CD8-positive, alpha-beta memory T cell (primary cell): ENCODE results near the gene ADORA2A. TPM values are rescaled to one million over a fixed set of nuclear protein-coding genes. Genes with fewer than 3 reads are reported as not detected.
A peak's percentile ranks its signal among the peaks of the same experiment; 100 is the strongest.

Source experiments
- CTCF ChIA-PET: fragments of 350-600 bp; sonication (Branson Sonifier 250); formaldehyde crosslinking; loops from one replicate; lab custom pipeline; 2021; ENCODE audit warnings: antibody characterized with exemption; lab: Charles Lee
- POLR2A ChIA-PET: fragments of 350-600 bp; sonication (Branson Sonifier 250); formaldehyde crosslinking; loops from one replicate; lab custom pipeline; 2021; ENCODE audit warnings: antibody characterized with exemption; lab: Charles Lee
- DNase-seq, 5 donors: peaks; one replicate each; pipeline versions ENCODE4 v3.0.0 to v3.0.0-alpha.2; 2020 to 2022; ENCODE audit warnings: mixed read lengths in 1 of 5
- H3K27ac ChIP-seq: one replicate; pipeline ENCODE4 v1.7.0; 2013; ENCODE audit warnings: low read depth, mild to moderate bottlenecking, low read length, moderate library complexity
- H3K27me3 ChIP-seq: 2 replicates; pipeline ENCODE4 v1.7.0; 2013; ENCODE audit warnings: low read length, mild to moderate bottlenecking; ENCODE audit not compliant: insufficient read depth, poor library complexity, severe bottlenecking
- H3K36me3 ChIP-seq: 2 replicates; pipeline ENCODE4 v1.7.0; 2013; ENCODE audit warnings: mild to moderate bottlenecking, low read length, moderate library complexity; ENCODE audit not compliant: insufficient read depth
- H3K4me1 ChIP-seq: 2 replicates; pipeline ENCODE4 v1.7.0; 2013; ENCODE audit warnings: mild to moderate bottlenecking, low read length, moderate library complexity; ENCODE audit not compliant: insufficient read depth
- H3K4me3 ChIP-seq: 2 replicates; pipeline ENCODE4 v1.7.0; 2013; ENCODE audit warnings: mild to moderate bottlenecking, low read length
- H3K9me3 ChIP-seq: 2 replicates; pipeline ENCODE4 v1.7.0; 2013; ENCODE audit warnings: mild to moderate bottlenecking, low read length
- H3K27ac Mint-ChIP-seq, 8 donors: one replicate each; pipeline ENCODE4 v1.8.0; 2020 to 2021; ENCODE audit warnings: mixed read lengths in 8 of 8, mild to moderate bottlenecking in 6 of 8, inconsistent platforms in 3 of 8, moderate library complexity in 3 of 8
- H3K27me3 Mint-ChIP-seq, 2 donors: one replicate each; pipeline ENCODE4 v1.8.0; 2020 to 2021; ENCODE audit warnings: mixed read lengths in 2 of 2, mild to moderate bottlenecking in 1 of 2, moderate library complexity in 1 of 2
- H3K36me3 Mint-ChIP-seq, 3 donors: one replicate each; pipeline ENCODE4 v1.8.0; 2020 to 2021; ENCODE audit warnings: mixed read lengths in 3 of 3, inconsistent platforms in 1 of 3, mild to moderate bottlenecking in 1 of 3
- H3K4me1 Mint-ChIP-seq, 3 donors: one replicate each; pipeline ENCODE4 v1.8.0; 2020 to 2021; ENCODE audit warnings: mixed read lengths in 3 of 3, inconsistent platforms in 1 of 3, mild to moderate bottlenecking in 1 of 3
- H3K4me3 Mint-ChIP-seq, 7 donors: one replicate each; pipeline ENCODE4 v1.8.0; 2020 to 2021; ENCODE audit warnings: mixed read lengths in 7 of 7, mild to moderate bottlenecking in 6 of 7, moderate library complexity in 4 of 7, inconsistent platforms in 2 of 7
- H3K9me3 Mint-ChIP-seq, 5 donors: one replicate each; pipeline ENCODE4 v1.8.0; 2020 to 2022; ENCODE audit warnings: mixed read lengths in 5 of 5, mild to moderate bottlenecking in 3 of 5, moderate library complexity in 2 of 5, inconsistent platforms in 1 of 5
- polyA plus RNA-seq: library from polyadenylated mRNA; unstranded; fragments of 300-500 nt; fragmentation: Illumina TruSeq; gene quantifications from one replicate; pipeline ENCODE4 v1.2.3, GENCODE V29; 2021
- total RNA-seq, 2 experiments: library from RNA; stranded (reverse); gene quantifications; one replicate each; pipeline ENCODE4 v1.2.3, GENCODE V29; 2021

The ADORA2A gene
- 10 to 100 TPM; 23.2 to 26.7 TPM for total RNA-seq
- 89.6 TPM for polyA plus RNA-seq

- peak within 1 kb of the TSS; percentile 91 for H3K27ac ChIP-seq
- ChIA-PET POLR2A (interaction anchor here (0.9 to 1.3 kb wide), 3 partner anchors 9 to 1290 kb away, joined by 3 to 4 read pairs (median 4); no protein-coding TSS in a partner anchor), CTCF (interaction anchor here (1.0 to 7.6 kb wide), 5 partner anchors 8 to 95 kb away, joined by 5 to 67 read pairs (median 5); no protein-coding TSS in a partner anchor)
- H3K27me3 ChIP-seq, result no peaks in the 10 kb centered on the region
- H3K4me1 ChIP-seq, result peaks cover 69% of the 10 kb centered on the region
- H3K4me1 Mint-ChIP-seq, result peaks cover 53 to 81% (median 62%) of the 10 kb centered on the region in 3 donors
- H3K4me3 ChIP-seq, result peak within 1 kb of the TSS; percentile 95
- no peaks in the 10 kb centered on the region for H3K36me3 ChIP-seq
- peaks cover 0 to 20% (median 0%) of the 10 kb centered on the region in 3 donors for H3K36me3 Mint-ChIP-seq
- peak within 1 kb of the TSS; percentile 86 to 99 (median 90) for H3K4me3 Mint-ChIP-seq
- H3K9me3 ChIP-seq, result no peaks in the 10 kb centered on the region
- H3K9me3 Mint-ChIP-seq, result no peaks in the 10 kb centered on the region
- no peaks in the 10 kb centered on the region for H3K27me3 Mint-ChIP-seq
- peak; percentile 76 to 95 (median 85) for DNase-seq
- peak within 1 kb of the TSS; percentile 87 to 100 (median 92) for H3K27ac Mint-ChIP-seq
These were observed at the start of gene ADORA2A for GRCh38 chr22:24427500-24428164. Gene ADORA2A (plus strand): TSS chr22:24427599. CDS start chr22:24433405, 5,806 bp downstream.

GRCh38 chr22:24379536-24379935 lies 47.9 kb upstream of the ADORA2A start:
- Mint-ChIP-seq H3K27ac (peak overlapping the region in 7 of 8 donors; percentile 28 to 77 (median 64)), H3K27me3 (no peaks in the 10 kb centered on the region), H3K9me3 (peaks cover 0 to 5% (median 0%) of the 10 kb centered on the region in 5 donors), H3K4me3 (no peak overlapping the region), H3K36me3 (peaks cover 8 to 63% (median 17%) of the 10 kb centered on the region in 3 donors), H3K4me1 (peaks cover 21 to 36% (median 30%) of the 10 kb centered on the region in 3 donors)
- peaks cover 6% of the 10 kb centered on the region for H3K4me1 ChIP-seq
- POLR2A ChIA-PET, result no interaction called here
- H3K9me3 ChIP-seq, result no peaks in the 10 kb centered on the region
- peak in 1 of 5 donors; percentile 3 for DNase-seq
- no peak overlapping the region for H3K27ac ChIP-seq
- H3K4me3 ChIP-seq, result no peak overlapping the region
- no peaks in the 10 kb centered on the region for H3K27me3 ChIP-seq
- CTCF ChIA-PET, result no interaction called here
- H3K36me3 ChIP-seq, result no peaks in the 10 kb centered on the region

GRCh38 chr22:24380220-24380904 lies 47.0 kb upstream of the ADORA2A start:
- no peaks in the 10 kb centered on the region for H3K9me3 Mint-ChIP-seq
- no peaks in the 10 kb centered on the region for H3K36me3 ChIP-seq
- no peaks in the 10 kb centered on the region for H3K27me3 Mint-ChIP-seq
- DNase-seq, result no peak
- H3K9me3 ChIP-seq, result no peaks in the 10 kb centered on the region
- H3K4me3 ChIP-seq, result no peak overlapping the region
- ChIA-PET CTCF (interaction anchor here (0.6 kb wide), 1 partner anchor 1497 kb away, joined by 3 read pairs; no protein-coding TSS in a partner anchor), POLR2A (no interaction called here)
- H3K27ac Mint-ChIP-seq, result peak overlapping the region in 2 of 8 donors; percentile 64 to 73
- peaks cover 6% of the 10 kb centered on the region for H3K4me1 ChIP-seq
- no peak overlapping the region for H3K4me3 Mint-ChIP-seq
- H3K36me3 Mint-ChIP-seq, result peaks cover 0 to 56% (median 13%) of the 10 kb centered on the region in 3 donors
- H3K4me1 Mint-ChIP-seq, result peaks cover 21 to 36% (median 30%) of the 10 kb centered on the region in 3 donors
- no peaks in the 10 kb centered on the region for H3K27me3 ChIP-seq
- no peak overlapping the region for H3K27ac ChIP-seq

- H3K9me3 Mint-ChIP-seq, result no peaks in the 10 kb centered on the region
- CTCF ChIA-PET, result interaction anchor here (0.6 kb wide), 1 partner anchor 1498 kb away, joined by 3 read pairs; no protein-coding TSS in a partner anchor
These were observed 46.5 kb upstream of the ADORA2A start for GRCh38 chr22:24380905-24381230.

GRCh38 chr22:24383061-24383460 lies 44.3 kb upstream of the ADORA2A start:
- CTCF ChIA-PET, result no interaction called here

More at GRCh38 chr22:24380905-24381230, 46.5 kb upstream of the ADORA2A start:
- peaks cover 6% of the 10 kb centered on the region for H3K4me1 ChIP-seq
- H3K4me3 ChIP-seq, result no peak overlapping the region
- H3K27me3 Mint-ChIP-seq, result no peaks in the 10 kb centered on the region
- H3K4me1 Mint-ChIP-seq, result peaks cover 21 to 36% (median 30%) of the 10 kb centered on the region in 3 donors
- POLR2A ChIA-PET, result no interaction called here
- H3K9me3 ChIP-seq, result no peaks in the 10 kb centered on the region
- no peak overlapping the region for H3K4me3 Mint-ChIP-seq
- no peaks in the 10 kb centered on the region for H3K36me3 ChIP-seq
- no peak overlapping the region for H3K27ac ChIP-seq
- no peak for DNase-seq
- H3K27ac Mint-ChIP-seq, result no peak overlapping the region
- H3K36me3 Mint-ChIP-seq, result peaks cover 0 to 51% (median 13%) of the 10 kb centered on the region in 3 donors
- H3K27me3 ChIP-seq, result no peaks in the 10 kb centered on the region

GRCh38 chr22:24384131-24384530 lies 43.3 kb upstream of the ADORA2A start:
- CTCF ChIA-PET, result no interaction called here

More at GRCh38 chr22:24383061-24383460, 44.3 kb upstream of the ADORA2A start:
- Mint-ChIP-seq H3K9me3 (no peaks in the 10 kb centered on the region), H3K36me3 (peaks cover 0 to 35% (median 4%) of the 10 kb centered on the region in 3 donors), H3K4me3 (no peak overlapping the region), H3K27me3 (no peaks in the 10 kb centered on the region), H3K27ac (no peak overlapping the region), H3K4me1 (peaks cover 18 to 24% (median 21%) of the 10 kb centered on the region in 3 donors)
- POLR2A ChIA-PET, result no interaction called here
- Histone ChIP-seq H3K9me3 (no peaks in the 10 kb centered on the region), H3K27ac (no peak overlapping the region), H3K27me3 (no peaks in the 10 kb centered on the region), H3K4me3 (no peak overlapping the region), H3K4me1 (peaks cover 6% of the 10 kb centered on the region), H3K36me3 (no peaks in the 10 kb centered on the region)
- no peak for DNase-seq

GRCh38 chr22:24386937-24387471 lies 40.4 kb upstream of the ADORA2A start:
- no peaks in the 10 kb centered on the region for H3K27me3 Mint-ChIP-seq
- no peaks in the 10 kb centered on the region for H3K27me3 ChIP-seq
- H3K36me3 ChIP-seq, result no peaks in the 10 kb centered on the region
- POLR2A ChIA-PET, result no interaction called here
- CTCF ChIA-PET, result interaction anchor here (1.2 kb wide), 1 partner anchor 119 kb away, joined by 3 read pairs; no protein-coding TSS in a partner anchor
- H3K27ac ChIP-seq, result no peak overlapping the region
- H3K36me3 Mint-ChIP-seq, result peaks cover 0 to 27% (median 3%) of the 10 kb centered on the region in 3 donors
- H3K9me3 Mint-ChIP-seq, result no peaks in the 10 kb centered on the region
- H3K9me3 ChIP-seq, result no peaks in the 10 kb centered on the region
- H3K4me3 Mint-ChIP-seq, result no peak overlapping the region
- DNase-seq, result no peak
- H3K4me3 ChIP-seq, result no peak overlapping the region
- no peak overlapping the region for H3K27ac Mint-ChIP-seq
- no peaks in the 10 kb centered on the region for H3K4me1 ChIP-seq
- peaks cover 0 to 4% (median 4%) of the 10 kb centered on the region in 3 donors for H3K4me1 Mint-ChIP-seq

More at GRCh38 chr22:24384131-24384530, 43.3 kb upstream of the ADORA2A start:
- Histone ChIP-seq H3K4me1 (peaks cover 6% of the 10 kb centered on the region), H3K36me3 (no peaks in the 10 kb centered on the region), H3K27ac (no peak overlapping the region), H3K4me3 (no peak overlapping the region), H3K27me3 (no peaks in the 10 kb centered on the region), H3K9me3 (no peaks in the 10 kb centered on the region)
- POLR2A ChIA-PET, result no interaction called here
- Mint-ChIP-seq H3K4me3 (no peak overlapping the region), H3K4me1 (peaks cover 9 to 13% (median 12%) of the 10 kb centered on the region in 3 donors), H3K27ac (peak overlapping the region in 1 of 8 donors; percentile 18), H3K9me3 (no peaks in the 10 kb centered on the region), H3K36me3 (peaks cover 0 to 30% (median 4%) of the 10 kb centered on the region in 3 donors), H3K27me3 (no peaks in the 10 kb centered on the region)
- no peak for DNase-seq
